HG03460 (cell line): ENCODE data around the gene PTPN1.
"Not testable (repeated sequence)": the region's sequence is repeated elsewhere in the genome, so short reads cannot be mapped to it uniquely, and the experiment has no call there.

Experiments
- ATAC-seq: cut with Tn5 transposase; IDR thresholded peaks from one replicate; pipeline ENCODE4 v1.9.1; 2021; ENCODE audit not compliant: unreplicated experiment

PTPN1 gene

GRCh38 chr20:50478162-50478990, 31.8 kb upstream of the PTPN1 start:
- peak; percentile 87 for ATAC-seq

GRCh38 chr20:50481741-50482140, 28.4 kb upstream of the PTPN1 start:
- no peak for ATAC-seq

- ATAC-seq, result no peak
These were observed 27.7 kb upstream of the PTPN1 start for GRCh38 chr20:50482396-50482981.

GRCh38 chr20:50484271-50484976, 25.8 kb upstream of the PTPN1 start:
- ATAC-seq, result no peak

GRCh38 chr20:50487397-50487796, 22.8 kb upstream of the PTPN1 start:
- no peak for ATAC-seq

- no peak for ATAC-seq
These were observed 21.9 kb upstream of the PTPN1 start for GRCh38 chr20:50488236-50488806.

GRCh38 chr20:50491168-50491567, 19.0 kb upstream of the PTPN1 start:
- no peak for ATAC-seq

GRCh38 chr20:50491926-50492634, 18.1 kb upstream of the PTPN1 start:
- no peak for ATAC-seq

GRCh38 chr20:50493881-50494253, 16.3 kb upstream of the PTPN1 start:
- ATAC-seq, result no peak

GRCh38 chr20:50494428-50494827, 15.8 kb upstream of the PTPN1 start:
- ATAC-seq, result no peak

- ATAC-seq, result no peak
These were observed 13.3 kb upstream of the PTPN1 start for GRCh38 chr20:50496773-50497385.

- no peak for ATAC-seq
These were observed 12.0 kb upstream of the PTPN1 start for GRCh38 chr20:50498071-50498776.

- ATAC-seq, result no peak
These were observed 10.2 kb upstream of the PTPN1 start for GRCh38 chr20:50499938-50500337.

- ATAC-seq, result no peak
These were observed 8.0 kb upstream of the PTPN1 start for GRCh38 chr20:50501972-50502745.

GRCh38 chr20:50504231-50504823, 5.9 kb upstream of the PTPN1 start:
- no peak for ATAC-seq

GRCh38 chr20:50506270-50506579, 4.0 kb upstream of the PTPN1 start:
- ATAC-seq, result no peak

- ATAC-seq, result not testable (repeated sequence)
These were observed 2.4 kb upstream of the PTPN1 start for GRCh38 chr20:50507745-50508144.

GRCh38 chr20:50508171-50508755, 1.9 kb upstream of the PTPN1 start:
- ATAC-seq, result no peak
